ENCODE measurements around the gene SAMSN1.

Gene SAMSN1

GRCh38 chr21:14545906-14546480, at the start of gene SAMSN1:
TSS of gene SAMSN1 (minus strand) at chr21:14546315. CDS start at chr21:14546261, 54 bp downstream.
- peak; percentile 97 for ATAC-seq
- peak within 1 kb of the TSS; percentile 78 for H3K4me3 Mint-ChIP-seq
- peaks cover 29% of the 10 kb centered on the region for H3K4me1 Mint-ChIP-seq
- peaks cover 45% of the 10 kb centered on the region for H3K36me3 Mint-ChIP-seq
- H3K9me3 Mint-ChIP-seq, result no peaks in the 10 kb centered on the region
- DNase-seq (ENCODE audit: low spot score in 2 of 2), result peak; percentile 43 to 75
- H3K27ac Mint-ChIP-seq, result peak within 1 kb of the TSS; percentile 79

GRCh38 chr21:14595449-14595848, 49.3 kb upstream of the SAMSN1 start:
- Mint-ChIP-seq H3K4me3 (no peak overlapping the region), H3K27ac (no peak overlapping the region), H3K4me1 (peaks cover 15% of the 10 kb centered on the region), H3K36me3 (no peaks in the 10 kb centered on the region), H3K9me3 (peaks cover 4% of the 10 kb centered on the region)
- ATAC-seq, result no peak
- no peak for DNase-seq (ENCODE audit: low spot score in 2 of 2)

DNA sequence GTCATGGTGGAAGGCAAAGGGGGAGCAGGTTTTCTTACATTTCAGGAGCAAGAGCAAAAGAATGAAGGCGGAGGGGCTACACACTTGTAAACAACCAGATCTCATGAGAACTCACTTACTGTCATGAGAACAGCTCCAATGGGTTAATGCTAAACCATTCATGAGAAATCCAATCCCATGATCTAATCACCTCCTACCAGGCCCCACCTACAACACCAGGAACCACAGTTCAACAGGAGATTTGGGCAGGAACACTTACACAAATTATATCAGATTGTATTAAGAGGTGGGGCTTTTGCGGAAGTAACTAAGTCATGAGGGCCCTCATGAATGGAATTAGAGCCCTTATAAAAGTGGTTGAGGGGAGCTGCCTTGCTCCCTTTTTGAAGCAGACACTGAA, 48.9 kb upstream of the SAMSN1 start:
- Mint-ChIP-seq H3K4me3 (no peak overlapping the region), H3K4me1 (peaks cover 15% of the 10 kb centered on the region), H3K27ac (no peak overlapping the region), H3K36me3 (no peaks in the 10 kb centered on the region), H3K9me3 (peaks cover 4% of the 10 kb centered on the region)
- DNase-seq (ENCODE audit: low spot score in 2 of 2), result no peak
- ATAC-seq, result no peak

DNA sequence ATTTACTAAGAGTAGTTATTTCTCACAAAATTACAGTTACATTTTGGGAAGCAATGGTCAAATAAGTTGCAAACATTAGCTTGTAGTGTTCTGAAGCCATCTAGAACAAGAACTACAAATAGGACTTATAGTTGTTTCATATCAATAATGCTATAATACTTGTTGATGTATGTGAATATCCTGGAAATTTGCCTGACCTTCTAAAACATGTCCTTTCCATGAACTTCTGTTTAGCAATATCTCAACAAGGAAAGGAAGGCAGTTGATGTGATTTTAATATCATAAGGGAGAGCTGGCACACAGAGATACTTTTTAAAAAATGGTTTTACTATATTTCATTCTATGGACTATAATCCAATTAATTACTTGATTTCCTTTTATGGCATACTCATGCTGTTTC, 47.1 kb upstream of the SAMSN1 start:
- ATAC-seq (no peak), DNase-seq (ENCODE audit: low spot score in 2 of 2) (no peak)
- Mint-ChIP-seq H3K4me3 (no peak overlapping the region), H3K4me1 (peaks cover 15% of the 10 kb centered on the region), H3K27ac (no peak overlapping the region), H3K9me3 (peaks cover 7% of the 10 kb centered on the region), H3K36me3 (no peaks in the 10 kb centered on the region)

DNA sequence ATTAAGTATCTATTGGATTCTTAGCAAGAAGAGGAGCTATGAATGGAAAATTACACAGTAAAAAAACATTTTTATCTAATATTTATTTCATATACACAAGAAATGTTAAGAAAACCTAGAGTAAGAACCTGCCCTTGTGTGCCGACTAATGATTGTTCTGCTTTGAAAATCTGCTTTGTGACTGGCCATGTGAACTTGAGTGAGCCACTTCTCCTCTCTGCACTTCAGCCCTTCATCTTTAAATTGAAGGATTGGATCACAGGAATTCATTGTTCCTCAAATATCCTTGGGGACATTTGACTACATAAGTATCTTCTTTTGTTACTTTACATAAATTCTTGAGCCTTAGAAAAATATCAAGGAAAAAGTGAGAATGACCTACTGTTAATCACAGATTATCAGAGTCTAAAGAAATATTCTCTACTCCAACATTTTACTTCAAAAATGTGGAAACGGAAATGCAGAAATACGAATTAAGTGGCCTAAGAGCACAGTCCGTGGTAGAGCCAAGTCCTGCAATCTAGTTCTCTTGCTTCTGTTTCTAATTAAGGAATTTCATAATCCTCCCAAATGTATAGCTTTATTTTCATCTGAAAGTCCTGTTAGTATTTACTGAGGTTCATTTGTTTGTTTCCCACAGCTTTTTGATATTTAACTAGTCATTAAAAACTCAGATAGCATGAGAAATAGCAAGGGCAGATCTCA, 46.3 kb upstream of the SAMSN1 start:
- ATAC-seq (no peak), DNase-seq (ENCODE audit: low spot score in 2 of 2) (no peak)
- Mint-ChIP-seq H3K9me3 (peaks cover 7% of the 10 kb centered on the region), H3K4me1 (peaks cover 15% of the 10 kb centered on the region), H3K4me3 (no peak overlapping the region), H3K36me3 (no peaks in the 10 kb centered on the region), H3K27ac (peak overlapping the region; percentile 26)

DNA sequence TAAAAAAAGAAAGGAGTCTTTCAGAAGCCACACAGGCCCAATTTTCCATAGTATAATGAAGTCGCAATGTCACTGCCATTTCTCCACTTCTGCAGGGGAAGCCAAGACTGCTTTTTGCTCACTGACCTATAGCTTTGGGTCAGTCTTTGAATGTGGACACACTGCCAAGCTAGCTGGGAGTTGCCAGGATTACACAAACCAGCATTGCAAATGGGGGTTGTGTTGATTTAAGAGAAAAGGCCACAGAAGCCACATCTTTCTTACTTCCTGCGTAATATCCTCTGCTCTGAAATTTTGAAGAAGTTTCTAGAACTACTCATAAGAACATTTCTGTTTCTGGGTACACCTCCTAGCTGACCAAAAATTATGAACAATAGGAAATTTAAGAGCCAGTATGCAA, 45.8 kb upstream of the SAMSN1 start:
- Mint-ChIP-seq H3K27ac (peak overlapping the region; percentile 26), H3K4me1 (peaks cover 15% of the 10 kb centered on the region), H3K9me3 (peaks cover 7% of the 10 kb centered on the region), H3K4me3 (peak overlapping the region; percentile 7), H3K36me3 (no peaks in the 10 kb centered on the region)
- peak; percentile 84 for ATAC-seq
- DNase-seq (ENCODE audit: low spot score in 2 of 2), result no peak

DNA sequence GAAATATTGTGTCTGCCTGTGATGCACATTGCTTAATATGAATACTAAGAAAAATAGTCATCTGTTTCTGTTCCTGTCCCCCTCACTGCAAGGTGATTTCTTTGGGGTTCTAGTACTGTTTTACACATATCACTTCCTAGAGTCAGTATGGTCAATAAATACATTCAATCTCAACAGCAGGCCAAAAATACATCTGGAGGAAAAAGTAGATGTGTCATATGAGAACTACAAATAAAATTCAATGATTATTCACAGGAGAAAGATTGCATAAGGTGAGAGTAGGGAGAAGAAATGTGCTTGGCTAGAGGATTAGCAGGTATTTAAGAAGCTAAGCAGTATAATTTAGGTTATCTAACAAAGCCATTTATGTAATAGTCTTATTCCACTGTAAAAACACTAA, 45.3 kb upstream of the SAMSN1 start:
- H3K36me3 Mint-ChIP-seq, result no peaks in the 10 kb centered on the region
- H3K27ac Mint-ChIP-seq, result peak overlapping the region; percentile 26
- no peak for DNase-seq (ENCODE audit: low spot score in 2 of 2)
- peaks cover 7% of the 10 kb centered on the region for H3K9me3 Mint-ChIP-seq
- peaks cover 15% of the 10 kb centered on the region for H3K4me1 Mint-ChIP-seq
- peak overlapping the region; percentile 7 for H3K4me3 Mint-ChIP-seq
- ATAC-seq, result peak; percentile 86

- Mint-ChIP-seq H3K27ac (peak overlapping the region; percentile 54), H3K4me3 (peak overlapping the region; percentile 11), H3K36me3 (no peaks in the 10 kb centered on the region), H3K9me3 (peaks cover 7% of the 10 kb centered on the region), H3K4me1 (peaks cover 15% of the 10 kb centered on the region)
- DNase-seq (ENCODE audit: low spot score in 2 of 2) (no peak), ATAC-seq (peak; percentile 81)
Measured at GRCh38 chr21:14589855-14590563, 43.9 kb upstream of the SAMSN1 start.

DNA sequence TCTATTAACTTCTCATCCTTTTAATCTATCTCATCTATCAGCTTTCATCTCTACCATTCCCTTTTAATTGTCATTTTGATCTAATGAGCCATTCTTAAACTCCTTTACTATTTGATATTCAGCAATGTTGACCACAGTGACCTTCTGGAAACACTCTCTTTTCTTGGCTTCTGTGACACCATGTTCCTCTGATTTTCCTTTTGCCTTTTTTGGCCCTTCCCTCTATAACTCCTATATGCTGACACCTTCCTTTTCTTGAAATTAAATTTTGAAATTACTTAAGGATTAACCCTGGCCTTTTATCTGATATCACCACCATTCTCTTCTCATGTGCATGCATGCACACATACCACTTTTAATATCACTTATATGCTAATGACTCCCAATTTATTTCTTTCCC, 41.2 kb upstream of the SAMSN1 start:
- Mint-ChIP-seq H3K36me3 (no peaks in the 10 kb centered on the region), H3K27ac (no peak overlapping the region), H3K4me1 (peaks cover 12% of the 10 kb centered on the region), H3K4me3 (no peak overlapping the region), H3K9me3 (peaks cover 3% of the 10 kb centered on the region)
- DNase-seq (ENCODE audit: low spot score in 2 of 2) (no peak), ATAC-seq (no peak)

- Mint-ChIP-seq H3K27ac (no peak overlapping the region), H3K4me3 (no peak overlapping the region), H3K4me1 (peaks cover 8% of the 10 kb centered on the region), H3K36me3 (no peaks in the 10 kb centered on the region), H3K9me3 (peaks cover 3% of the 10 kb centered on the region)
- DNase-seq (ENCODE audit: low spot score in 2 of 2) (no peak), ATAC-seq (no peak)
Measured at GRCh38 chr21:14585122-14585521, 39.0 kb upstream of the SAMSN1 start.

GRCh38 chr21:14584357-14585095, 38.4 kb upstream of the SAMSN1 start:
- Mint-ChIP-seq H3K27ac (no peak overlapping the region), H3K9me3 (peaks cover 3% of the 10 kb centered on the region), H3K4me1 (peaks cover 8% of the 10 kb centered on the region), H3K36me3 (no peaks in the 10 kb centered on the region), H3K4me3 (no peak overlapping the region)
- DNase-seq (ENCODE audit: low spot score in 2 of 2) (no peak), ATAC-seq (no peak)

DNA sequence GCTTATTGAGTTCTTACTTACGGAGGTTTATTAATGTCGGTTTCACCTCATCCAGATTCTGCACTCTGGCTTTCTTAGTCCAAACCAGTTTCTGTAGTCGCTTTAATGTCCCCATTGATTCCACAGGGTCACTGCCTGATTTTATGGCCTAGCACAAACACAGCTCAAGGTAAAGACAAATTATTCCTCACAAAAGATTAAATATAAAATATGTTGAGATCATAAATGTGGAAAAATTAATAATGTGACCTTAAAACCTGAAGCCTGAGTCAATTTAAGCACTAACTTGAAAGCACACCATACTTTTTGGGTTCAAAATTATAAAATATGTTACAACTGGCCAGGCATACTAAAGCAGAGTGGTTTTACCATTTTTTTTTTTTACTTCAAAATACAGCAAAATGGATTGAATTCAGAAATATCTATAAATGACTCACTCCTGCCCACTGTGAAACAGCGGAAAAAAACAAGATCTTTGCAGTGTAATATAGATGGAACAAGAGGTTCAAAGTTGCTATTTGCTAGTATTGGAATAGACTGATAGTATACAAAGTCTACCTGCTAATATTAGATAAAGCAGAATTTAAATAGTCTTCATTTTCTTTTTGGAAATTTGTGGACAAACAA, 37.6 kb upstream of the SAMSN1 start:
- no peaks in the 10 kb centered on the region for H3K36me3 Mint-ChIP-seq
- no peak for DNase-seq (ENCODE audit: low spot score in 2 of 2)
- peak; percentile 51 for ATAC-seq
- H3K4me3 Mint-ChIP-seq, result no peak overlapping the region
- peaks cover 3% of the 10 kb centered on the region for H3K9me3 Mint-ChIP-seq
- peaks cover 8% of the 10 kb centered on the region for H3K4me1 Mint-ChIP-seq
- H3K27ac Mint-ChIP-seq, result no peak overlapping the region

DNA sequence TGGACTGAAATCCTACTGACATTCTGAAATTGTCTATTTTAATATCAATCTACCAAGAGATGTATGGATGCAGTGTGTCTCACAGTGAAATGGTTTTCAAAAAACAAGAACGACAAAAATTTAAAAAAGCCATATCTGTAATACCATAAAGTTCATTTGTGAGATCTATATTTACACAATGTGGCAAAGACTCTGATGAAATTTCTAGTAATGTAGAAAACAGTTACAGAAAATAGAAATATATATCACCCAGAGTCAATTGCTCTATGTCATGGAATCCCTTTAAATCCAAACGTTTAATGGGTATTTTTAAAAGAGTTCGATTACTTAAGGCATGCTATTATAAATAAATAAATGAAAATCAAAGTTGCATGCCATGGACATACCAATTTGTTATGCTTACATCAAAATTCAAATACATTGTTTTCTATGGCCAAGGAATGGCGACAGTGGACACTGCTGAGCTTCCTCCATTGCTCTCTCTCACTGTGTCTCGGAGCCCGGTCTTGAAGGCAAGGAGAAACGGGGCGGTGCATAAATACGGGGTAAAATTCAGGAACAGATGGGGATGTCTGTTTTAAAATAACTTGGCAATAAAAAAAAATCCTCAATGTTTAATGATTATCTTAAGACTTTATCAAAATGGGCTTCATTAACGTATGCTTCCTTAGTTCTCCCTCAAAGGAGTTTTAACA, 37.0 kb upstream of the SAMSN1 start:
- no peak for DNase-seq (ENCODE audit: low spot score in 2 of 2)
- no peak overlapping the region for H3K4me3 Mint-ChIP-seq
- peaks cover 8% of the 10 kb centered on the region for H3K4me1 Mint-ChIP-seq
- no peak overlapping the region for H3K27ac Mint-ChIP-seq
- no peaks in the 10 kb centered on the region for H3K36me3 Mint-ChIP-seq
- H3K9me3 Mint-ChIP-seq, result no peaks in the 10 kb centered on the region
- ATAC-seq, result no peak

DNA sequence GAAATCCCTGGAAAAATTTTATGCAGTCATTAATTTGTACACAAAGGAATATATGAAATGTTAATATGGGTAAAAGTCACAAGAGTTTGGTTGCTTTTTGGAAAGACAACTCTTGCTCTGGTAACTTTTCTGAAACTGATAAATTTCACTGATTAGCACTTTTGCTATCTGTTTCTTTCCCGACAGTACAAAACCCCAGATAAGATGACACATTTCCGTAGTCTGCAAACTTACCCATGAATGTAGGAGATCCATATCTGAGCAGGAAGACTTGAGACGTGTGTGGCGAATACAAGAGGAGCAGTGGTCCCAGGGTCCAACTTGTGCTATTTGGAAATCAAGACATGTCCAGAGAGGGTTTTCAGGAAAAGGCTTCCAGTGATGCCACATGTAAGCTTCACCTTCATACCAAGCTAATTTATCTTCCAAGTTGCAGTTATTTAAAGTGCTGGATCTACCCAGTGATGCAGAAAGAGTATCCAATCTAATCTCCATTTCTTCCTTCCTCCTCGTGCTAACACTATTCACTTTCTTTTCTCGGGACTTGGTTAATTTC, 35.9 kb upstream of the SAMSN1 start:
- peak; percentile 86 for ATAC-seq
- no peak for DNase-seq (ENCODE audit: low spot score in 2 of 2)
- H3K9me3 Mint-ChIP-seq, result no peaks in the 10 kb centered on the region
- H3K4me1 Mint-ChIP-seq, result peaks cover 8% of the 10 kb centered on the region
- no peaks in the 10 kb centered on the region for H3K36me3 Mint-ChIP-seq
- H3K4me3 Mint-ChIP-seq, result peak overlapping the region; percentile 43
- no peak overlapping the region for H3K27ac Mint-ChIP-seq
